Measurements from ENCODE around the gene RPS6KB2. TPM values are rescaled to one million over a fixed set of nuclear protein-coding genes. Genes with fewer than 3 reads are reported as not detected.

Gene RPS6KB2
- total RNA-seq, 1 experiment from 2014 or later, result 54.1 TPM

GRCh38 chr11:67468456-67468758 lies 40.1 kb downstream of the RPS6KB2 start:
- intact Hi-C loops (cut with micrococcal nuclease), result loop anchor here (2.0 to 5.0 kb wide), 2 partner anchors 66 to 116 kb away; partner anchors contain the start of gene POLD4
- ATAC-seq (peak; percentile 0; the same call in 1 of the 2 replicates), DNase-seq (ENCODE audit: low read depth, low spot score) (no peak)
- Histone ChIP-seq H3K4me3 (replicated peaks in 1 of 2; ENCODE audit: low read depth in 1 of 2, low read length in 2 of 2) (peak overlapping the region; percentile 82 to 95), H3K9me3 (ENCODE audit: control insufficient read depth in 1 of 2, insufficient read depth in 1 of 2, low read depth in 1 of 2, low read length in 2 of 2) (no peaks in the 10 kb centered on the region), H3K4me1 (ENCODE audit: control insufficient read depth in 1 of 2, insufficient read depth in 2 of 2, low read length in 2 of 2) (peaks cover 29 to 50% of the 10 kb centered on the region in 2 experiments), H3K9me2 (ENCODE audit: insufficient read depth) (no peaks in the 10 kb centered on the region), H3K79me2 (ENCODE audit: insufficient read depth, low read length) (peaks cover 15% of the 10 kb centered on the region; the same call in 1 of the 2 replicates), H2AFZ (ENCODE audit: low read depth, low read length, poor library complexity, severe bottlenecking) (no peak overlapping the region), H3K9ac (ENCODE audit: low read length) (peak overlapping the region; percentile 95), H3K36me3 (ENCODE audit: control insufficient read depth in 1 of 2, insufficient read depth in 2 of 2, low read length in 2 of 2) (no peaks in the 10 kb centered on the region), H3K27ac (ENCODE audit: low read depth, low read length) (peak overlapping the region; percentile 88), H3K4me2 (ENCODE audit: low read length) (peak overlapping the region; percentile 100), H4K20me1 (ENCODE audit: insufficient read depth) (no peaks in the 10 kb centered on the region), H3K27me3 (ENCODE audit: insufficient read depth, low read length) (no peaks in the 10 kb centered on the region)
- CTCF ChIA-PET, result interaction anchor here (1.9 kb wide), 1 partner anchor 67 kb away, joined by 8 read pairs; the partner anchor contains the start of gene PPP1CA
- POLR2A ChIA-PET, result interaction anchor here (1.0 to 2.1 kb wide), 5 partner anchors 12 to 114 kb away, joined by 3 to 9 read pairs (median 3); partner anchors contain the start of genes AIP and RAD9A
- BruUV-seq (replicated peaks), result no TSS peak
- RAD21 ChIA-PET (ENCODE audit: low non-redundant PET in 1 of 2, low total read pairs in 2 of 2, uncharacterized antibody in 2 of 2, unreplicated experiment in 2 of 2), result interaction anchor here in 1 of 2 experiments (1.4 to 2.2 kb wide), 2 partner anchors 67 to 86 kb away, joined by 3 to 6 read pairs; partner anchors contain the start of gene PPP1CA
- TF ChIP-seq TCF7L2 (IDR thresholded peaks at IDR 0.05; ENCODE audit: borderline replicate concordance, extremely low read depth, insufficient read depth, insufficient read length) (no peak), EZH2 (IDR thresholded peaks at IDR 0.05) (no peak), SP1 (IDR thresholded peaks at IDR 0.05; ENCODE audit: low read depth) (no peak), YY1 (IDR thresholded peaks at IDR 0.05; ENCODE audit: extremely low read depth, insufficient replicate concordance, low read depth, low read length) (no peak), REST (IDR thresholded peaks at IDR 0.05; ENCODE audit: low read depth) (no peak), FOSL1 (IDR thresholded peaks at IDR 0.05; ENCODE audit: low read depth) (no peak), EGR1 (IDR thresholded peaks at IDR 0.05; ENCODE audit: low read depth) (no peak), ELF1 (IDR thresholded peaks at IDR 0.05; ENCODE audit: borderline replicate concordance, low read depth) (no peak), POLR2A (IDR thresholded peaks at IDR 0.05; ENCODE audit: borderline replicate concordance, extremely low read depth, insufficient read depth, insufficient read length) (no peak), CBX3 (IDR thresholded peaks at IDR 0.05; ENCODE audit: low read depth) (no peak)
